HCT116 (cell line): Measurements from ENCODE around the gene GCNT2. TPM values are rescaled to one million over a fixed set of nuclear protein-coding genes. Genes with fewer than 3 reads are reported as not detected.
"Not testable (repeated sequence)": the region's sequence is repeated elsewhere in the genome, so short reads cannot be mapped to it uniquely, and the experiment has no call there.

Source experiments
- ATAC-seq: fragments of 200-7000 bp; cut with Tn5 transposase; 2 replicates; pipeline ENCODE4 v1.9.1; 2020; ENCODE audit warnings: mild to moderate bottlenecking, moderate library complexity
- BruUV-seq: library from RNA; stranded (reverse); fragments of 400-500 nt; replicated peaks from 2 replicates; lab custom pipeline; 2021; lab: Mats Ljungman, UMichigan
- CTCF ChIA-PET: fragments of 300-600 bp; sonication (Branson Sonifier 250); formaldehyde crosslinking; loops from one replicate; lab custom pipeline; 2021; ENCODE audit warnings: antibody characterized with exemption; lab: Charles Lee
- POLR2A ChIA-PET: fragments of 300-600, 350-600 bp; sonication (Branson Sonifier 250); formaldehyde crosslinking; loops from one replicate; lab custom pipeline; 2021; ENCODE audit warnings: antibody characterized with exemption; lab: Charles Lee
- RAD21 ChIA-PET, 2 experiments: fragments of 300-600 bp; sonication (Branson Sonifier 250); formaldehyde crosslinking; loops; one replicate each; lab custom pipeline; 2023; ENCODE audit warnings: low total read pairs in 2 of 2; ENCODE audit not compliant: uncharacterized antibody in 2 of 2, unreplicated experiment in 2 of 2, low non-redundant PET in 1 of 2; lab: Charles Lee
- DNase-seq: peaks from one replicate; pipeline ENCODE4 v3.0.0-alpha.2; 2010; ENCODE audit warnings: low read depth, low spot score
- H2AFZ ChIP-seq: fragments of 200-600 bp; shearing (Covaris generic), sonication (generic); 2 replicates; pipeline ENCODE4 v1.6.1; 2017; ENCODE audit warnings: low read depth, mixed run types, mixed read lengths, antibody characterized with exemption, low read length; ENCODE audit not compliant: poor library complexity, severe bottlenecking
- H3K27ac ChIP-seq: 2 replicates; pipeline ENCODE4 v1.5.1; 2012; ENCODE audit warnings: low read depth, low read length
- H3K27me3 ChIP-seq: fragments of 200-600 bp; sonication (generic); 2 replicates; pipeline ENCODE4 v1.6.1; 2016; ENCODE audit warnings: mixed run types, low read length, mixed read lengths; ENCODE audit not compliant: insufficient read depth
- H3K36me3 ChIP-seq, 2 experiments: fragments of 200-500 bp in 1 of 2; fragments of 200-600 bp in 1 of 2; sonication (Bioruptor generic) in 1 of 2; sonication (generic) in 1 of 2; 2 replicates each; pipeline versions ENCODE4 v1.5.1 to v1.6.1; 2014 to 2016; ENCODE audit warnings: low read length in 2 of 2, inconsistent platforms in 1 of 2, mixed read lengths in 1 of 2, mixed run types in 1 of 2; ENCODE audit not compliant: insufficient read depth in 2 of 2, control insufficient read depth in 1 of 2
- H3K4me1 ChIP-seq, 2 experiments: fragments of 200-600 bp in 1 of 2; sonication (generic) in 1 of 2; 2 replicates each; pipeline versions ENCODE4 v1.5.1 to v1.6.1; 2012 to 2017; ENCODE audit warnings: low read length in 2 of 2, inconsistent platforms in 1 of 2, mild to moderate bottlenecking in 1 of 2, mixed read lengths in 1 of 2, mixed run types in 1 of 2, moderate library complexity in 1 of 2; ENCODE audit not compliant: insufficient read depth in 2 of 2, control insufficient read depth in 1 of 2
- H3K4me2 ChIP-seq: fragments of 200-600 bp; sonication (generic); 2 replicates; pipeline ENCODE4 v1.6.1; 2017; ENCODE audit warnings: mixed run types, low read length, mixed read lengths
- H3K4me3 ChIP-seq, 2 experiments: fragments of 200-600 bp in 1 of 2; sonication (generic) in 1 of 2; replicated peaks in 1 of 2; 2 replicates each; pipeline ENCODE4 v1.5.1; 2011 to 2016; ENCODE audit warnings: low read length in 2 of 2, control low read depth in 1 of 2, low read depth in 1 of 2, mild to moderate bottlenecking in 1 of 2, mixed read lengths in 1 of 2, mixed run types in 1 of 2
- H3K79me2 ChIP-seq: fragments of 200-600 bp; sonication (generic); 2 replicates; pipeline ENCODE4 v1.6.1; 2017; ENCODE audit warnings: mild to moderate bottlenecking, mixed run types, low read length, moderate library complexity, mixed read lengths; ENCODE audit not compliant: insufficient read depth
- H3K9ac ChIP-seq: fragments of 200-600 bp; sonication (generic); 2 replicates; pipeline ENCODE4 v1.6.1; 2016; ENCODE audit warnings: low read length, mixed read lengths
- H3K9me2 ChIP-seq: fragments of 200-600 bp; sonication (generic), shearing (Covaris generic); 2 replicates; pipeline ENCODE4 v1.6.1; 2017; ENCODE audit warnings: mixed run types, mild to moderate bottlenecking, moderate library complexity; ENCODE audit not compliant: insufficient read depth
- H3K9me3 ChIP-seq, 2 experiments: fragments of 200-500 bp in 1 of 2; fragments of 200-600 bp in 1 of 2; sonication (Bioruptor generic) in 1 of 2; sonication (generic) in 1 of 2; 2 replicates each; pipeline ENCODE4 v1.6.1; 2014 to 2017; ENCODE audit warnings: low read length in 2 of 2, mixed read lengths in 2 of 2, inconsistent platforms in 1 of 2, low read depth in 1 of 2, mild to moderate bottlenecking in 1 of 2, mixed run types in 1 of 2, moderate library complexity in 1 of 2; ENCODE audit not compliant: control insufficient read depth in 1 of 2, insufficient read depth in 1 of 2
- H4K20me1 ChIP-seq: fragments of 200-600 bp; sonication (generic), shearing (Covaris generic); 2 replicates; pipeline ENCODE4 v1.6.1; 2017; ENCODE audit warnings: mixed run types, mild to moderate bottlenecking, moderate library complexity; ENCODE audit not compliant: insufficient read depth
- EGR1 ChIP-seq: IDR thresholded peaks from 2 replicates; pipeline ENCODE4 v1.6.1; 2012; ENCODE audit warnings: low read depth
- SP1 ChIP-seq: IDR thresholded peaks from 2 replicates; pipeline ENCODE4 v1.6.1; 2012; ENCODE audit warnings: low read depth
- intact Hi-C: fragments of 100-400 bp; cut with micrococcal nuclease; formaldehyde crosslinking; loops from 2 replicates; pipeline ENCODE4 v1.10.0; 2022
- total RNA-seq: library from RNA; stranded (reverse); gene quantifications from one replicate; pipeline ENCODE4 v1.2.1, GENCODE V29; 2021; ENCODE audit not compliant: unreplicated experiment
- TF ChIP-seq, protein P1 (sequence below): IDR thresholded peaks from 2 replicates; pipeline ENCODE4 v1.6.1; 2011; ENCODE audit warnings: mild to moderate bottlenecking, low read length, moderate library complexity; ENCODE audit not compliant: insufficient replicate concordance; ENCODE audit errors: extremely low read depth
- TF ChIP-seq, protein P2 (sequence below): IDR thresholded peaks from 2 replicates; pipeline ENCODE4 v1.6.1; 2012

Gene GCNT2
- total RNA-seq, 1 experiment from 2014 or later: 0.74 TPM

DNA sequence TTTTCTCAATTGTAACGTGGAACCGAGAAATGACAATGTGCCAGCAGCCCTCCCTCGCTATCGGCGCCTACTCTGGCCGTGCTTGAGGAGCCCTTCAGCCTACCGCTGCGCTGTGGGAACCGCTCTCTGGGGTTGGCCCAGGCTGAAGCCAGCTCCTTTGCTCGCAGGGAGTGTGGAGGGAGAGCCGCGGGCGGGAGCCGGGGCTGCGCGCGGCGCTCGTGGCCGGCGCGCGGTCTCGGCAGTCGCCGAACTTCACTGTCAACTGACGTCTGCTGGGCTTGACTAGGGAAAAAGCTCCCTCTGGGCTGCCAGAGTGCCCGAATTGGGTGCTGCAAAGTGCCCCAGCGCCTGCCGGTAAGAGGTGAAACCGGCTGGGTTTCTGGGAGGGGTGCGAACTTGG lies 29.7 kb upstream of the GCNT2 start:
- H3K9me2 ChIP-seq: no peaks in the 10 kb centered on the region
- ATAC-seq (no peak), DNase-seq (no peak)
- RAD21 ChIA-PET: no interaction called here
- intact Hi-C loops: no loop called here
- H3K79me2 ChIP-seq: no peaks in the 10 kb centered on the region
- BruUV-seq: no TSS peak
- POLR2A ChIA-PET: no interaction called here
- CTCF ChIA-PET: interaction anchor here (1.4 kb wide), 1 partner anchor 26 kb away, joined by 3 read pairs; no protein-coding TSS in a partner anchor
- no peak overlapping the region for H3K9ac ChIP-seq
- no peak overlapping the region for H3K4me2 ChIP-seq
- H3K36me3 ChIP-seq: no peaks in the 10 kb centered on the region
- H2AFZ ChIP-seq: no peak overlapping the region
- no peaks in the 10 kb centered on the region for H3K4me1 ChIP-seq
- H3K27ac ChIP-seq: no peak overlapping the region
- TF ChIP-seq, protein P1, sequence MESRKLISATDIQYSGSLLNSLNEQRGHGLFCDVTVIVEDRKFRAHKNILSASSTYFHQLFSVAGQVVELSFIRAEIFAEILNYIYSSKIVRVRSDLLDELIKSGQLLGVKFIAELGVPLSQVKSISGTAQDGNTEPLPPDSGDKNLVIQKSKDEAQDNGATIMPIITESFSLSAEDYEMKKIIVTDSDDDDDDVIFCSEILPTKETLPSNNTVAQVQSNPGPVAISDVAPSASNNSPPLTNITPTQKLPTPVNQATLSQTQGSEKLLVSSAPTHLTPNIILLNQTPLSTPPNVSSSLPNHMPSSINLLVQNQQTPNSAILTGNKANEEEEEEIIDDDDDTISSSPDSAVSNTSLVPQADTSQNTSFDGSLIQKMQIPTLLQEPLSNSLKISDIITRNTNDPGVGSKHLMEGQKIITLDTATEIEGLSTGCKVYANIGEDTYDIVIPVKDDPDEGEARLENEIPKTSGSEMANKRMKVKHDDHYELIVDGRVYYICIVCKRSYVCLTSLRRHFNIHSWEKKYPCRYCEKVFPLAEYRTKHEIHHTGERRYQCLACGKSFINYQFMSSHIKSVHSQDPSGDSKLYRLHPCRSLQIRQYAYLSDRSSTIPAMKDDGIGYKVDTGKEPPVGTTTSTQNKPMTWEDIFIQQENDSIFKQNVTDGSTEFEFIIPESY: no peak
- TF ChIP-seq, protein P2, sequence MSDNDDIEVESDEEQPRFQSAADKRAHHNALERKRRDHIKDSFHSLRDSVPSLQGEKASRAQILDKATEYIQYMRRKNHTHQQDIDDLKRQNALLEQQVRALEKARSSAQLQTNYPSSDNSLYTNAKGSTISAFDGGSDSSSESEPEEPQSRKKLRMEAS: no peak
- TF ChIP-seq SP1 (no peak), EGR1 (no peak)
- no peaks in the 10 kb centered on the region for H3K9me3 ChIP-seq
- H3K27me3 ChIP-seq: no peaks in the 10 kb centered on the region
- no peaks in the 10 kb centered on the region for H4K20me1 ChIP-seq
- no peak overlapping the region for H3K4me3 ChIP-seq

DNA sequence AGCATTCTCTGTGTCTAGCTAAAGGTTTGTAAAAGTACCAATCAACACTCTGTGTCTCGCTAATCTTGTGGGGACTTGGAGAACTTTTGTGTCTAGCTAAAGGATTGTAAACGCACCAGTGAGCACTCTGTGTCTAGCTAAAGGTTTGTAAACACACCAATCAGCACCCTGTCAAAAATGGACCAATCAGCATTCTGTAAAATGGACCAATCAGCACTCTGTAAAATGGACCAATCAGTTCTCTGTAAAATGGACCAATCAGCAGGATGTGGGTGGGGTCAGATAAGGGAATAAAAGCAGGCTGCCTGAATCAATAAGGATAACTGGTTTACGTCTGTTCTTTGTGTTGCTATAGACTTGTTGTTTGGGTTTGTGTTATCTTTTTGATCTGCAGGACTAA lies 29.2 kb upstream of the GCNT2 start:
- H3K27ac ChIP-seq, H3K36me3 ChIP-seq, RAD21 ChIA-PET, H3K79me2 ChIP-seq, POLR2A ChIA-PET, intact Hi-C loops, H3K4me2 ChIP-seq, ATAC-seq, BruUV-seq, H3K4me3 ChIP-seq, H3K9me2 ChIP-seq, H2AFZ ChIP-seq, H4K20me1 ChIP-seq, DNase-seq, H3K4me1 ChIP-seq, H3K27me3 ChIP-seq, H3K9me3 ChIP-seq, H3K9ac ChIP-seq: not testable (repeated sequence)
- CTCF ChIA-PET: interaction anchor here (1.4 kb wide), 1 partner anchor 26 kb away, joined by 3 read pairs; no protein-coding TSS in a partner anchor
